WERI-Rb-1 (cell line): Measurements from ENCODE around the gene KCNA3.
"Not testable (repeated sequence)": the region's sequence is repeated elsewhere in the genome, so short reads cannot be mapped to it uniquely, and the experiment has no call there.

Source experiments
- DNase-seq: peaks from one replicate; pipeline ENCODE4 v3.0.0-alpha.2; 2020
- H3K27ac ChIP-seq: fragments of 250-450 bp; sonication (Bioruptor Pico); 2 replicates; pipeline ENCODE4 v1.5.1; 2020; ENCODE audit warnings: mild to moderate bottlenecking, moderate library complexity
- H3K27me3 ChIP-seq: fragments of 250-450 bp; sonication (Bioruptor Pico); 2 replicates; pipeline ENCODE4 v1.5.1; 2021; ENCODE audit warnings: mild to moderate bottlenecking, low read depth, moderate library complexity; ENCODE audit not compliant: insufficient read depth, severe bottlenecking
- H3K36me3 ChIP-seq: fragments of 250-450 bp; sonication (Bioruptor Pico); 2 replicates; pipeline ENCODE4 v1.5.1; 2020; ENCODE audit warnings: mild to moderate bottlenecking, moderate library complexity
- H3K4me3 ChIP-seq: 2 replicates; pipeline ENCODE4 v1.5.1; 2011; ENCODE audit warnings: low read depth, mild to moderate bottlenecking, control low read depth, low read length
- H3K9me3 ChIP-seq: fragments of 250-450 bp; sonication (Bioruptor Pico); 2 replicates; pipeline ENCODE4 v1.5.1; 2021; ENCODE audit warnings: mild to moderate bottlenecking, moderate library complexity; ENCODE audit not compliant: severe bottlenecking
- CTCF ChIP-seq: IDR thresholded peaks from 2 replicates; pipeline ENCODE4 v1.5.1; 2011; ENCODE audit warnings: low read depth, mild to moderate bottlenecking, control low read depth, inconsistent platforms, low read length

Gene KCNA3

DNA sequence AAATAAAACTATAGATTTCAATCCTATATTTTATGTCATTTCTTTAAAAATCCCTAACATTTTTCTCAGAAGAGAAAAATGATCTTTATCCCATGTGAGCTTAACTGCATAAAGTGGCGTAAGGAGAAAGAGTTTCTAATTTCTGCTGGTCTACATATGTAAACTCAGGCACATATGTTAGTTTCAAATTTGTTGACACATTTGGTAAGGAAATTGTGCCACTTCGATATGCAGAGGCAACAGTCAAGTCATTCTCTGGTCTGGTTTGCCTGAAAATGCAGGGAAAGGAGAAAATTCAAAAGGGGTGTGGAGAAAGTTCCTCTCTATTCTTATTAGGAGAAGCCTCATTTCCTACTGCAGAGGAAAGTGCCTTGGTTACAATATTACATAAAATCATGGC lies 11.5 kb downstream of the KCNA3 start:
- DNase-seq, result no peak

GRCh38 chr1:110659559-110659958 lies 15.2 kb downstream of the KCNA3 start:
- not testable (repeated sequence) for H3K36me3 ChIP-seq, H3K4me3 ChIP-seq, H3K27me3 ChIP-seq, DNase-seq, H3K27ac ChIP-seq, H3K9me3 ChIP-seq

More for the DNA sequence above, 11.5 kb downstream of the KCNA3 start:
- Histone ChIP-seq H3K27ac (no peak overlapping the region), H3K9me3 (no peaks in the 10 kb centered on the region), H3K27me3 (no peaks in the 10 kb centered on the region), H3K36me3 (no peaks in the 10 kb centered on the region), H3K4me3 (no peak overlapping the region)
- TF ChIP-seq CTCF, result no peak

GRCh38 chr1:110657351-110657750 lies 17.4 kb downstream of the KCNA3 start:
- Histone ChIP-seq H3K27ac (no peak overlapping the region), H3K9me3 (no peaks in the 10 kb centered on the region), H3K36me3 (no peaks in the 10 kb centered on the region), H3K27me3 (no peaks in the 10 kb centered on the region), H3K4me3 (no peak overlapping the region)
- TF ChIP-seq CTCF, result no peak
- DNase-seq, result no peak

- H3K36me3 ChIP-seq, result no peaks in the 10 kb centered on the region
- no peak overlapping the region for H3K4me3 ChIP-seq
- H3K27ac ChIP-seq, result no peak overlapping the region
- TF ChIP-seq CTCF, result no peak
- DNase-seq, result no peak
- no peaks in the 10 kb centered on the region for H3K27me3 ChIP-seq
- no peaks in the 10 kb centered on the region for H3K9me3 ChIP-seq
Observed at GRCh38 chr1:110650609-110651008, 24.1 kb downstream of the KCNA3 start.

DNA sequence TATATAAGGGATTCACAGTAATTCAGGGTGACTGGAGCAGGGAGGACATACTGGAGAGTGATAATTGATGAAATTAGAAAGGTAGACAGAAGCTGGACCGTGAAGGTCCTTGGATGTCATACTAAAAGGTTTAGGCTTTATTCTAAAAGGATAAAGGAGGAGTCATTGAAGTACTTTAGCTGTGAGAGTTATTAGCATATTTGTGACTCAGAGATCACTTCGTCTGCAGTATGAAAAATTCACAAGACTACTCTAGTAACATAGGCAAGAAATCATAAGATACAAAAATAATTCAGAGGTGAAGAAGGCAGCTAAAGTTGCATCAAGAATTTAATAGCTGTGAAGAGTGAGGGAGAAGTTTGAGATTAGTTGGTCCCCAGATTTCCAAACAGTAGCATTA lies 26.3 kb downstream of the KCNA3 start:
- Histone ChIP-seq H3K27me3 (no peaks in the 10 kb centered on the region), H3K36me3 (no peaks in the 10 kb centered on the region)
- no peak for TF ChIP-seq CTCF

GRCh38 chr1:110647254-110647891 lies 27.4 kb downstream of the KCNA3 start:
- Histone ChIP-seq H3K4me3 (no peak overlapping the region), H3K27me3 (no peaks in the 10 kb centered on the region), H3K36me3 (no peaks in the 10 kb centered on the region), H3K27ac (no peak overlapping the region), H3K9me3 (no peaks in the 10 kb centered on the region)
- no peak for TF ChIP-seq CTCF
- DNase-seq, result no peak

More for the DNA sequence above, 26.3 kb downstream of the KCNA3 start:
- H3K4me3 ChIP-seq, result no peak overlapping the region
- no peaks in the 10 kb centered on the region for H3K9me3 ChIP-seq
- no peak for DNase-seq
- H3K27ac ChIP-seq, result no peak overlapping the region
